GM21360 (cell line): ENCODE results near the gene GSTO2.
A peak's percentile ranks its signal among the peaks of the same experiment; 100 is the strongest.

Experiments used
- ATAC-seq: cut with Tn5 transposase; IDR thresholded peaks from one replicate; pipeline ENCODE4 v1.9.1; 2021; ENCODE audit warnings: mild to moderate bottlenecking, moderate library complexity; ENCODE audit not compliant: unreplicated experiment

GSTO2 gene

DNA sequence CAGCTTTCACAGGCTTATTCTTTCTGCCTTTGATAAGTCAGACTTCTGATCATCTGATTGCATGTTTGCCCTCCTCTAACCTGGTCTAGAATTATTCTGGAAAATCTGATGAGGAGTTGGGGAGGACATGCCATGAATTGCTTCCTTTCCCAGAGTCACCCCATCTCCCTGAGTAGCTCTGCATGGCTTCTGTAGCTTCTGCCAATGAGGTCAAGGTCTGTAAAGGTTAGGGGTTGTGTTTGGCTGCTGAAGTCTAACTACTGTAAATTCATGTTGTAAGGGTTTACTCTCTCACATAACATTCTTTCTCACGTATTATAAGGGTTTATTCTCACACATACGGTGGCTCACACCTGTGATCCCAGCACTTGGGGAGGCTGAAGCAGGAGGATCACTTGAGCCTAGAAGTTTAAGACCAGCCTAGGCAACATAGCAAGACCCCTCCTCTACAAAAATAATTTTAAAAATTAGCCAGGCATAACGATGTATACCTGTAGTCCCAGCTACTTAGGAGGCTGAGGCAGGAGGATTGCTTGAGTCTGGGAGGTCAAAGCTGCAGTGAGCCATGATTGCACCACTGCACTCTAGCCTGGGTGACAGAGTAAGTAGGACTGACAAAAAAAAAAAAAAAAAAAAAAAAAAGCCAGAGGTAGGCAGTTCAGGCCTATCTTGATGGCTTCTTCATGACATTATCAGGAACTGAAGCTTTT, 10.7 kb downstream of the GSTO2 start:
- ATAC-seq, result no peak

- ATAC-seq, result no peak
Observed at GRCh38 chr10:104281694-104282093, 12.7 kb downstream of the GSTO2 start.

GRCh38 chr10:104284846-104285245, 15.9 kb downstream of the GSTO2 start:
- no peak for ATAC-seq

DNA sequence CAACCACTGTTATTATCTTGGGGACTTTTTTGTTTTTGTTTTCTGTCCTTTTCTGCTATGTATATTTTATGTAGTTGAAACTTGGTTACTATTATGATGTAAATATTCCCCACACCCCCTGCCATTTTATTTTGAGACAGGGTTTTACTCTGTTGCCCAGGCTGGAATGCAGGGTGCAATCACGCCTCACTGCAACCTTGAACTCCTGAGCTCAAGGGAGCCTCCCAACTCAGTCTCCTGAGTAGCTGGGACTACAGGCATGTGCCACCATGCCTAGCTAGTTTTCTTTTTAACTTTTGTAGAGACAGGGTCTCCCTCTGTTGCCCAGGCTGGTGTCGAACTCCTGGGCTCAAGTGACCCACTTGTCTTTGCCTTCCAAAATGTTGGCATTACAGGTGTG, 18.0 kb downstream of the GSTO2 start:
- no peak for ATAC-seq

DNA sequence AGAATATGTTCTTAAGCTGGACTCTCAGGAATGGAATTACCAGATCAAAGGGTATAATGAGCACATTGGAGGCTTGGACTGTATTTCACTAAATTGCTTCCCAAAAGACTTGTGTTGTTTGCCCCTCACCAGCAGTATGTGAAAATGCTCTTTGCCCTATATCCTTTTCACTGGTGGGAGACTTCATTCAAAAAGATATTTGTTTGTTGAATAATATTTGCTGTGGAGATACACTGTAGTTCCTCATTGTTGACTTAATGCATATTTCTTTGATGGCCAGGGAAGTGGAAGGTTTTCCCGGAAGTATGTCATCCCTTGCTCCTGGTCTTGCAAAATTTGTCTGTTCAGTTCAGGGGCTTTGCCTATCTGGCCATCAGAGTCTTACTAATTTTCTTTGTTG, 19.4 kb downstream of the GSTO2 start:
- ATAC-seq, result no peak

GRCh38 chr10:104291439-104291951, 22.5 kb downstream of the GSTO2 start:
- ATAC-seq, result peak; percentile 99

GRCh38 chr10:104293011-104293410, 24.0 kb downstream of the GSTO2 start:
- ATAC-seq, result no peak

DNA sequence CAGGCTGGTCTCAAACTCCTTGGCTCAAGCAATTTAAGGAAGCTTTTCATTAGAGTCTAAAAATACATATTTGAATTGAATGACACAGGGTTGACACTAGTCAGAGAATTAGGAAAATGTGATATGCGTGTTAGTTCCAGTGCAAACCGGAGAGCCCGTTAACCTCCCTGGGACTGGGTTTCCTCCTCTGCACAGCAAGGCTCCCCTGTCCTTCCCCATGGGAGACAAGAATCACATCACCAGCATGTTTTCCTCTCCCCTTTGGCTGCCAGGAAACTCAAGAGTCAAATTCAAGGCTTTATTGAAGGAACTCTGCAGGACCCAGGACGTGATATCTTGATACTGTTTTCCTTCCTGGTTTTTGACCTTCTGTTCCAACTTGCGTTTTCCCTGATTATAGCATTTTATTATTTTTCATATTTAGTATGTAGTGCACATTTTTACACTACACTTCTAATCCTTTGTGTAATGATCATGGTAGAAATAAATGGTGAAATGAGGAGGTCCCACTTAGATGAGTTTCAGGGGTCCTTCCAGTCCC, 24.9 kb downstream of the GSTO2 start:
- no peak for ATAC-seq

- no peak for ATAC-seq
Observed at GRCh38 chr10:104296687-104297436, 27.9 kb downstream of the GSTO2 start.

- no peak for ATAC-seq
Observed at GRCh38 chr10:104297697-104298660, 29.0 kb downstream of the GSTO2 start.

DNA sequence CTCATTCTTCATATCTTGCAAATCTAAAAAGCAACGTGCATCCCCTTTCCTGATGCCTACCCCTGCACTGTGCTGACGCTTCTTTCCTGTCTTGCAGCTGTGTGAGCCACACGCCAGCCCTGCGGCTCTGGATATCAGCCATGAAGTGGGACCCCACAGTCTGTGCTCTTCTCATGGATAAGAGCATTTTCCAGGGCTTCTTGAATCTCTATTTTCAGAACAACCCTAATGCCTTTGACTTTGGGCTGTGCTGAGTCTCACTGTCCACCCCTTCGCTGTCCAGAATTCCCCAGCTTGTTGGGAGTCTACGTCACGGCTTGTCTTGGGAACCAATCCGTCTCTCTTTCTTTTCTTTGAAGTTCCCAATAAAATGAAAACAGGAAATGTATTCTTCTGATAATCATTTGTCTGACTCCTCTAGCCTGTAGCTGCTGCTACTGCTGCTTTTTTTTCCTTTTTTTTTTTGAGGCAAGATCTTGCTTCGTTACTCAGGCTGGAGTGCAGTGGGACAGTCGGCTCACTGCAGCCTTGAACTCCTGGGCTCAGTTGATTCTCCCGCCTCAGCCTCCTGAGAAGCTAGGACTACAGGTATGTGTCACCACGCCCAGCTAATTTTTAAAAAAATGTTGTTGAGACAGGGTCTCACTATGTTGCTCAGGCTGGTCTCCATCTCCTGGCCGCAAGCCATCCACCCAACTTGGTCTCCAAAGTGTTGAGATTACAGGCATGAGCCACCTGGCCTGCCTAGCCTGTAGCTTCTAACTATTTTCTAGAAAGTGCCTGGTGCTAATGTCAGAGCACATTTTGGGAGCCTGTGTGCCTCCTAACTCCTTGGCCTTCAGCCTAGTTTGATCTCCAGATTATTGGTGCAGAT, 30.3 kb downstream of the GSTO2 start:
- no peak for ATAC-seq

DNA sequence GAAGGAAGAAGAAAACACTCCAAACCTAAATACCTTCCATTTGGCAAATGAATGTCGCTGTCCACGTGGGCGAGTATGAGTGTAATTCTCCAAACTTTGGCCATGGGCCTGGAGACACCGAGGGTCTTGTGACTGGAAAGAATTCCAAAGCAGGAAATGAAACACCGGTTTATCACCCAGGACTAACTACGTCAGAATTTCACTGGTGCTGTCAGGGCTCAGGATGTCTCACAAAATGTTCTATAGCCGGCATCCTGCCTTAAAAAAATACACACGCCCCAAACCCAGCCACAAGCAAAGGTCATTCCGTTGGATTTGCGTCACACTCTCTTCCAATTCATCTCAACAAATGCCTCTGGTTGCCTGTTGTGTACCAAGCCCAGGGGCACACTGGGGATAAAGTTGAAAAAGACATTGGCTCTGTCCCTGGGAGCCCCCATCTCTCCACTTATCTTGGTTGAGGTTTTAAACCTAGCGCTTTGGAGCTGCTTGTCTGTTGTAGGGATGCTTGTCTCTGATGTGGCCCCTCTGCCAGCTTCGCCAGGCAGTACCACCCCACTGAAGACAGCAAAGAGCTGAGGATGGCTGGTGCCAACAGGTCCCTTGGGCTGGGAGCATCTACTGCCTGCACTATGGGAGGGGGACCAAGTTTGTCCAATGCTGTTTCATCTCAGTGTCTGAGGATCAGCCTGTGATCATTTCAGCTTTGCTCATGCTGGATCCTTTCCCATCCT, 31.2 kb downstream of the GSTO2 start:
- no peak for ATAC-seq

- ATAC-seq, result no peak
Observed at GRCh38 chr10:104300736-104301292, 31.8 kb downstream of the GSTO2 start.

- no peak for ATAC-seq
Observed at GRCh38 chr10:104301907-104302690, 33.1 kb downstream of the GSTO2 start.

DNA sequence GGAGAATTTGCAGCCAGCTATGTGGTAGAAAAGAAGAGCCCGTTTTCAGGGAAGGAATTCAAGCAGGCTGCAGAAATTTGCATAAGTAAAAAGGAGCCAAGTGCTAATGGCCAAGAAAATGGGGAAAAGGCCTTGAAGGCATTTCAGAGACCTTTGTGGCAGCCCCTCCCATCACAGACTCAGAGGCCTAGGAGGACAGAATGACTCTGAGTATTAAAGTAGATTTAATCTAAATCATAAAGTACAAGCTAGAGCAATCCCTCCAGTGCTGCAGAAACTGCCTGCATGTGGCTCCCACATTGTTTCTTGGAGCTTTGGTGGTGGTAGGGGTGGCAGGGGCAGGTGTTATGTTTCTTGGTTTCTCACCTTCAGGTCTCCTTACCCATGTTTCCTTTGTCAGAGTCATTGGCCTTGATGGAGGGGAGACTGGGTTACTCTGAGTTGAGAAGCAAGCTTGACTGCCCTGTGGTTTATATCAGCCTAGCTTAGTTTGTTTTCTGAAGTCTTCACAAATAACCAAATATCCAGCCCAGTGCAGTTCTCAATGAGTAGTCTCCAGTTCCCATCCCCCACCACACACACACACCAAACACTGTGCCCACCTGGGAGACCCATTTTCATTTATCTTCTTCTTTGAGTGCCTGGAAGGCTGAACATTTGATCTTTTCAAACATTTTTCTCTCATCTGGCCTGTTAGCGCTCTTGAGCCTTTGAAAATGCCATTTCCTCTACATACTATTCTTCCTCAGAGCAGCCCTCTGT, 34.8 kb downstream of the GSTO2 start:
- ATAC-seq, result no peak

GRCh38 chr10:104304356-104304745, 35.4 kb downstream of the GSTO2 start:
- no peak for ATAC-seq

- ATAC-seq, result no peak
Observed at GRCh38 chr10:104304927-104305326, 35.9 kb downstream of the GSTO2 start.
